Measurements from ENCODE around the gene CDKN2AIPNL. TPM values are rescaled to one million over a fixed set of nuclear protein-coding genes. Genes with fewer than 3 reads are reported as not detected.

CDKN2AIPNL gene
- total RNA-seq, 1 experiment from 2014 or later = 38.2 TPM

GRCh38 chr5:134370871-134371833 is 40.5 kb downstream of the CDKN2AIPNL start, which contains the start of gene UBE2B:
Gene UBE2B (plus strand): TSS chr5:134371569. CDS start chr5:134371596, 27 bp downstream.
- peak; percentile 94 for DNase-seq
- TF ChIP-seq EZH2 (IDR thresholded peaks at IDR 0.05; ENCODE audit: low read length, unreplicated experiment) = no peak
- no peak for TF ChIP-seq EZH2phosphoT487 (IDR thresholded peaks at IDR 0.05; ENCODE audit: borderline replicate concordance, low read length)
- TF ChIP-seq CTCF (conservative IDR thresholded peaks at IDR 0.05; ENCODE audit: low read depth, low read length) = no peak
- intact Hi-C loops (cut with micrococcal nuclease) = loop anchor here (2.0 to 5.0 kb wide), 2 partner anchors 156 to 216 kb away; no protein-coding TSS in a partner anchor
- peak within 1 kb of the TSS; percentile 88 for H3K4me2 ChIP-seq (ENCODE audit: low read length)
- ATAC-seq = peak; percentile 64
- H2AFZ ChIP-seq (ENCODE audit: low read length) = peak within 1 kb of the TSS; percentile 96
- no TSS peak for BruUV-seq (replicated peaks)
- H3K4me1 ChIP-seq (ENCODE audit: insufficient read depth, low read length) = peaks cover 17% of the 10 kb centered on the region
- H3K4me3 ChIP-seq (ENCODE audit: low read length) = peak within 1 kb of the TSS; percentile 99
- H3F3A ChIP-seq (ENCODE audit: low read length, unreplicated experiment) = no peaks in the 10 kb centered on the region
- no peaks in the 10 kb centered on the region for H3K9me3 ChIP-seq (ENCODE audit: low read length)
- ChIA-PET CTCF (interaction anchor here (0.5 to 0.6 kb wide), 2 partner anchors 16 to 67 kb away, joined by 3 read pairs; no protein-coding TSS in a partner anchor), POLR2A (ENCODE audit: unreplicated experiment) (no interaction called here)
- H3K27me3 ChIP-seq (ENCODE audit: low read length) = no peaks in the 10 kb centered on the region
- peak within 1 kb of the TSS; percentile 89 for H3K27ac ChIP-seq (ENCODE audit: low read length)
- peaks cover 16% of the 10 kb centered on the region for H4K20me1 ChIP-seq (ENCODE audit: low read length)
- H3K9me2 ChIP-seq (replicated peaks; ENCODE audit: low read length) = no peaks in the 10 kb centered on the region
- peak within 1 kb of the TSS; percentile 99 for H3K9ac ChIP-seq (ENCODE audit: low read length)
- no peaks in the 10 kb centered on the region for H3K36me3 ChIP-seq (ENCODE audit: low read depth, low read length)
- peaks cover 52% of the 10 kb centered on the region for H3K79me2 ChIP-seq (ENCODE audit: low read length)

- ATAC-seq = peak; percentile 2; the same call in 1 of the 2 replicates
- Histone ChIP-seq H2AFZ (ENCODE audit: low read length) (peak overlapping the region; percentile 96), H3K9me2 (replicated peaks; ENCODE audit: low read length) (no peaks in the 10 kb centered on the region), H3K9me3 (ENCODE audit: low read length) (no peaks in the 10 kb centered on the region), H3K4me3 (ENCODE audit: low read length) (peak overlapping the region; percentile 99), H3K9ac (ENCODE audit: low read length) (peak overlapping the region; percentile 99), H3K4me2 (ENCODE audit: low read length) (peak overlapping the region; percentile 88), H4K20me1 (ENCODE audit: low read length) (peaks cover 16% of the 10 kb centered on the region), H3F3A (ENCODE audit: low read length, unreplicated experiment) (no peaks in the 10 kb centered on the region), H3K79me2 (ENCODE audit: low read length) (peaks cover 54% of the 10 kb centered on the region), H3K36me3 (ENCODE audit: low read depth, low read length) (no peaks in the 10 kb centered on the region), H3K4me1 (ENCODE audit: insufficient read depth, low read length) (peaks cover 21% of the 10 kb centered on the region), H3K27me3 (ENCODE audit: low read length) (no peaks in the 10 kb centered on the region), H3K27ac (ENCODE audit: low read length) (peak overlapping the region; percentile 89)
- ChIA-PET POLR2A (ENCODE audit: unreplicated experiment) (no interaction called here), CTCF (no interaction called here)
- TSS peak; percentile 65 for BruUV-seq (replicated peaks)
- DNase-seq = no peak
- intact Hi-C loops (cut with micrococcal nuclease) = loop anchor here (2.0 to 5.0 kb wide), 2 partner anchors 156 to 217 kb away; no protein-coding TSS in a partner anchor
- TF ChIP-seq CTCF (conservative IDR thresholded peaks at IDR 0.05; ENCODE audit: low read depth, low read length) = no peak
- no peak for TF ChIP-seq EZH2phosphoT487 (IDR thresholded peaks at IDR 0.05; ENCODE audit: borderline replicate concordance, low read length)
- no peak for TF ChIP-seq EZH2 (IDR thresholded peaks at IDR 0.05; ENCODE audit: low read length, unreplicated experiment)
Observed at GRCh38 chr5:134370311-134370870, 41.3 kb downstream of the CDKN2AIPNL start.

Measured in PC-3 (cell line).